AG04450 (cell line): ENCODE measurements around the gene INVS. TPM values are rescaled to one million over a fixed set of nuclear protein-coding genes. Genes with fewer than 3 reads are reported as not detected.
"Not testable (repeated sequence)": the region's sequence is repeated elsewhere in the genome, so short reads cannot be mapped to it uniquely, and the experiment has no call there.

Experiments
- CTCF ChIA-PET: fragments of 300-600, 350-600 bp; formaldehyde crosslinking; extraction: SDS; loops from one replicate; lab custom pipeline; 2022; ENCODE audit warnings: antibody characterized with exemption, inconsistent platforms; lab: Charles Lee
- POLR2A ChIA-PET: fragments of 350-600 bp; formaldehyde crosslinking; extraction: SDS; loops from one replicate; lab custom pipeline; 2021; ENCODE audit warnings: antibody characterized with exemption, inconsistent platforms; lab: Yijun Ruan, JAX
- DNase-seq: peaks from one replicate; pipeline ENCODE4 v3.0.0-alpha.2; 2011; ENCODE audit warnings: low read depth, low spot score
- H3K27ac ChIP-seq: one replicate; pipeline ENCODE4 v1.5.1; 2012; ENCODE audit warnings: low read depth, low read length, control low read depth
- H3K27me3 ChIP-seq: one replicate; pipeline ENCODE4 v1.6.0; 2012; ENCODE audit warnings: low read length; ENCODE audit not compliant: control insufficient read depth, insufficient read depth
- H3K4me3 ChIP-seq: 2 replicates; pipeline ENCODE4 v1.5.1; 2011; ENCODE audit warnings: mild to moderate bottlenecking, low read depth, low read length, control low read depth
- H3K9me3 ChIP-seq: 2 replicates; pipeline ENCODE4 v1.5.1; 2012; ENCODE audit warnings: low read length; ENCODE audit not compliant: control insufficient read depth, insufficient read depth
- CTCF ChIP-seq: IDR thresholded peaks from 2 replicates; pipeline ENCODE4 v1.5.1; 2011; ENCODE audit warnings: low read depth, low read length, control low read depth, inconsistent platforms
- polyA plus RNA-seq: library from polyadenylated mRNA; depleted of rRNA; stranded (reverse); fragments of >200 nt; gene quantifications from 2 replicates; pipeline ENCODE4 v1.2.3, GENCODE V29; 2011

Gene INVS
- polyA plus RNA-seq, 1 experiment: 22.5 TPM

- no peak for DNase-seq
- ChIA-PET CTCF (no interaction called here), POLR2A (no interaction called here)
- H3K27me3 ChIP-seq: no peaks in the 10 kb centered on the region
- H3K9me3 ChIP-seq: no peaks in the 10 kb centered on the region
- no peak overlapping the region for H3K4me3 ChIP-seq
- no peak overlapping the region for H3K27ac ChIP-seq
- TF ChIP-seq CTCF: no peak
These were observed 218.7 kb downstream of the INVS start for GRCh38 chr9:100317706-100318105.

- POLR2A ChIA-PET: no interaction called here
- DNase-seq: no peak
- Histone ChIP-seq H3K4me3 (no peak overlapping the region), H3K27ac (no peak overlapping the region), H3K27me3 (no peaks in the 10 kb centered on the region), H3K9me3 (no peaks in the 10 kb centered on the region)
- peak; percentile 72 for TF ChIP-seq CTCF
- CTCF ChIA-PET: interaction anchor here (0.7 to 4.0 kb wide), 20 partner anchors 10 to 1161 kb away, joined by 3 to 104 read pairs (median 6); no protein-coding TSS in a partner anchor
These were observed 224.0 kb downstream of the INVS start for GRCh38 chr9:100322954-100323536.

GRCh38 chr9:100324594-100325200, 225.7 kb downstream of the INVS start:
- Histone ChIP-seq H3K9me3 (no peaks in the 10 kb centered on the region), H3K27ac (no peak overlapping the region), H3K27me3 (no peaks in the 10 kb centered on the region), H3K4me3 (no peak overlapping the region)
- ChIA-PET POLR2A (no interaction called here), CTCF (interaction anchor here (0.6 to 4.0 kb wide), 59 partner anchors 8 to 1253 kb away, joined by 3 to 104 read pairs (median 5); partner anchors contain the start of genes NR4A3 and TEX10)
- peak; percentile 57 for TF ChIP-seq CTCF
- DNase-seq: peak; percentile 15

GRCh38 chr9:100338736-100339135, 239.7 kb downstream of the INVS start:
- H3K27me3 ChIP-seq, POLR2A ChIA-PET, H3K4me3 ChIP-seq, H3K27ac ChIP-seq, DNase-seq, H3K9me3 ChIP-seq: not testable (repeated sequence)
- CTCF ChIA-PET: interaction anchor here (10.8 kb wide), 1 partner anchor 14 kb away, joined by 104 read pairs; no protein-coding TSS in a partner anchor

- ChIA-PET POLR2A (no interaction called here), CTCF (interaction anchor here (10.8 kb wide), 1 partner anchor 15 kb away, joined by 104 read pairs; no protein-coding TSS in a partner anchor)
- Histone ChIP-seq H3K9me3 (no peaks in the 10 kb centered on the region), H3K27ac (no peak overlapping the region), H3K27me3 (no peaks in the 10 kb centered on the region), H3K4me3 (no peak overlapping the region)
- no peak for DNase-seq
- TF ChIP-seq CTCF: no peak
These were observed 241.2 kb downstream of the INVS start for GRCh38 chr9:100340224-100340623.
